Measurements from ENCODE around the gene GAD2.

DNA sequence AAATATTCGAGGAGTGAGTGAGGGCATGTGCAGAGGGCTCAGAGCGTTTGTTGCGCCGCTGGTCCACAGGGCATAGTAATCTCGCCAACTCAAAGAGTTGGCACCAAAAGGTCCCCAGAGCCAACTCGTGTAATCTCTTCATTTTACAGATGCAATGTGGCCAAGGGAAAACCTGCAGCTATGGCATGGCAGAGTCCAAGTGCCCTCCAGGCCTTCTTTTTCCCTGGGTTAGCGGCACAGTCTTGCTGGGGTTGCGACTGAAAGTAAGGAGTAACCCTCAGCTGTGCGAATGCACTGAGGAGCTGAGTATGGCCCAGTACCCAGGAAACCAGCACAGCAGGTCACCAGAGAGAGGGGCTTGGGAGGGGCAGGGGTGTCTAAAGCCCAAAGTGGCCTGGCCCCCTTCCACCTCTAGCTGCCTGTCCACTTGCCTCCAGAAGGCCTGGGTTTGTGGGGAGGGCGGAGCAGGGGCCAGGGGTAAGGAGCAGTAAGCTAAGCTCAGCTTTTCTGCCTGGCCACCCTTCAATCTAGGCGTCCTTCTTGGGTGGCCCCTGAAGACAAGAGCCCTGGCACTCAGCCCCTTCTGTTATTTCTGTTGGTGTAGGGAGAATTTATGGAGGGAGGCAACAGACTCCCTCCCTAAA, 3.3 kb upstream of the GAD2 start:
- TF ChIP-seq, protein P1, sequence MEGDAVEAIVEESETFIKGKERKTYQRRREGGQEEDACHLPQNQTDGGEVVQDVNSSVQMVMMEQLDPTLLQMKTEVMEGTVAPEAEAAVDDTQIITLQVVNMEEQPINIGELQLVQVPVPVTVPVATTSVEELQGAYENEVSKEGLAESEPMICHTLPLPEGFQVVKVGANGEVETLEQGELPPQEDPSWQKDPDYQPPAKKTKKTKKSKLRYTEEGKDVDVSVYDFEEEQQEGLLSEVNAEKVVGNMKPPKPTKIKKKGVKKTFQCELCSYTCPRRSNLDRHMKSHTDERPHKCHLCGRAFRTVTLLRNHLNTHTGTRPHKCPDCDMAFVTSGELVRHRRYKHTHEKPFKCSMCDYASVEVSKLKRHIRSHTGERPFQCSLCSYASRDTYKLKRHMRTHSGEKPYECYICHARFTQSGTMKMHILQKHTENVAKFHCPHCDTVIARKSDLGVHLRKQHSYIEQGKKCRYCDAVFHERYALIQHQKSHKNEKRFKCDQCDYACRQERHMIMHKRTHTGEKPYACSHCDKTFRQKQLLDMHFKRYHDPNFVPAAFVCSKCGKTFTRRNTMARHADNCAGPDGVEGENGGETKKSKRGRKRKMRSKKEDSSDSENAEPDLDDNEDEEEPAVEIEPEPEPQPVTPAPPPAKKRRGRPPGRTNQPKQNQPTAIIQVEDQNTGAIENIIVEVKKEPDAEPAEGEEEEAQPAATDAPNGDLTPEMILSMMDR (IDR thresholded peaks at IDR 0.05) = no peak
- no peak for TF ChIP-seq POLR2A (IDR thresholded peaks at IDR 0.05)

All from Peyer's patch (tissue), 4 donors.